Stimulated activated CD8-positive, alpha-beta memory T cell treated with anti-CD3 and anti-CD28 coated beads, Interleukin-12 subunit alpha, Interleukin-12 subunit beta, amount 100 ng/mL, for 1 hour (primary cell): ENCODE measurements around the gene CCDC93.
A peak's percentile ranks its signal among the peaks of the same experiment; 100 is the strongest.
"Not testable (repeated sequence)": the region's sequence is repeated elsewhere in the genome, so short reads cannot be mapped to it uniquely, and the experiment has no call there.

Experiments used
- DNase-seq: peaks from one replicate; pipeline ENCODE4 v3.0.0-alpha.2; 2020; ENCODE audit warnings: low read depth

CCDC93 gene

GRCh38 chr2:118045286-118045685 lies 31.4 kb upstream of the CCDC93 start:
- no peak for DNase-seq

- DNase-seq: no peak
Measured at GRCh38 chr2:118044854-118045253, 31.0 kb upstream of the CCDC93 start.

GRCh38 chr2:118044103-118044716 lies 30.3 kb upstream of the CCDC93 start:
- no peak for DNase-seq

GRCh38 chr2:118040891-118041290 lies 27.0 kb upstream of the CCDC93 start:
- DNase-seq: no peak

GRCh38 chr2:118032169-118033013 lies 18.5 kb upstream of the CCDC93 start:
- peak; percentile 18 for DNase-seq

GRCh38 chr2:118031566-118031965 lies 17.7 kb upstream of the CCDC93 start:
- DNase-seq: no peak

- DNase-seq: no peak
Measured at GRCh38 chr2:118029025-118029424, 15.2 kb upstream of the CCDC93 start.

- no peak for DNase-seq
Measured at GRCh38 chr2:118021356-118021755, 7.5 kb upstream of the CCDC93 start.

- no peak for DNase-seq
Measured at GRCh38 chr2:118019821-118020220, 6.0 kb upstream of the CCDC93 start.

- no peak for DNase-seq
Measured at GRCh38 chr2:118016911-118017310, 3.0 kb upstream of the CCDC93 start.

- not testable (repeated sequence) for DNase-seq
Measured at GRCh38 chr2:118015761-118016160, 1.9 kb upstream of the CCDC93 start.

- no peak for DNase-seq
Measured at GRCh38 chr2:118014492-118014824, 588 bp upstream of the CCDC93 start.

GRCh38 chr2:118013221-118013723 lies 598 bp downstream of the CCDC93 start:
- DNase-seq: no peak

GRCh38 chr2:118012778-118013177 lies 1.1 kb downstream of the CCDC93 start:
- no peak for DNase-seq

GRCh38 chr2:118010473-118010872 lies 3.4 kb downstream of the CCDC93 start:
- no peak for DNase-seq

- DNase-seq: no peak
Measured at GRCh38 chr2:118006861-118007260, 7.0 kb downstream of the CCDC93 start.

- DNase-seq: no peak
Measured at GRCh38 chr2:118006326-118006725, 7.5 kb downstream of the CCDC93 start.

- peak; percentile 27 for DNase-seq
Measured at GRCh38 chr2:118003396-118003824, 10.5 kb downstream of the CCDC93 start.

- no peak for DNase-seq
Measured at GRCh38 chr2:118000041-118000440, 13.8 kb downstream of the CCDC93 start.

GRCh38 chr2:117997872-117998454 lies 15.9 kb downstream of the CCDC93 start:
- no peak for DNase-seq

GRCh38 chr2:117996525-117996924 lies 17.3 kb downstream of the CCDC93 start:
- no peak for DNase-seq

- DNase-seq: no peak
Measured at GRCh38 chr2:117994729-117995128, 19.1 kb downstream of the CCDC93 start.

GRCh38 chr2:117989854-117990438 lies 23.9 kb downstream of the CCDC93 start:
- no peak for DNase-seq
